ENCODE results near the gene SNPH.
A peak's percentile ranks its signal among the peaks of the same experiment; 100 is the strongest.

SNPH gene

DNA sequence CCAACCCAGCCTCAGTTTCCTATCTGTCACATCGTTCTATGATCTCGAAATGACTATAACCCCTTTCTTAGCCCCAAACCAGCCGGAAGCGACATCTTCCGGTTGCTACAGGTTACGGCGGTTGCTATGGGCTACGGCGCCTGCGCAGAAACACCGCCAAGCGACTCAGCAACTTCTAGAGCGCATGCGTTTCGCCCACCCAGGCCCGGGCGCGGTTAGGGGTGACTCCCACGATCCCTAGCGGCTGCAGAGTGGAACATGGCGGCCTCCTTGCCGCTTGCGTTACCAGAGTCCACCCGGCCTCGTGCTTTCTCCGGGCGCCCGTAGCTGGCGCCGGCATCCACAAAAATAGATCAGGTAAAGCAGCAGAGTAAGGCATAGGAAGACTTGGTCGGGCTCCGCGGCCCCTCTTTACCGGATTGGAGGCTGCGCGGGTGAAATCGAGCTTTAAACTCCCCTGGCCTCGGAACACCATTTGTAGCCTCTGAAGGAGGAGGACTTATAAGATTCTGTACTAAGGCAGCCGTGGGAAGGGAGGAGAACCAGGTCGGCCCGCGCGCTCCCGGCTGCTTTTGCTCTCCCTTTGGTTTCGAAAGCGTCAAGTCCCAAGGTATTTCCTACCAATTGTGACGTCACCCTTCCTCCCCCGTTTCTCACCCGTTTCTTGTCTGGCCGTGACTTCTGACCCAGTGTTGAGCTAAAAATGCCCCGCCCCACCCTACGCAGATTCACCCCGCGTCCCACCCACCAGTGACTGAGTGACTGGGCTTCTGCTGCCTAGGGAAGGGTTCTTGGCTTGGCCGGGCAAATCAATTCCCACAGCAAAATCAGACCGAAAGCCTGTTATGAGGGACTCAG is 59.3 kb downstream of the SNPH start:
- peak; percentile 99 for DNase-seq

DNA sequence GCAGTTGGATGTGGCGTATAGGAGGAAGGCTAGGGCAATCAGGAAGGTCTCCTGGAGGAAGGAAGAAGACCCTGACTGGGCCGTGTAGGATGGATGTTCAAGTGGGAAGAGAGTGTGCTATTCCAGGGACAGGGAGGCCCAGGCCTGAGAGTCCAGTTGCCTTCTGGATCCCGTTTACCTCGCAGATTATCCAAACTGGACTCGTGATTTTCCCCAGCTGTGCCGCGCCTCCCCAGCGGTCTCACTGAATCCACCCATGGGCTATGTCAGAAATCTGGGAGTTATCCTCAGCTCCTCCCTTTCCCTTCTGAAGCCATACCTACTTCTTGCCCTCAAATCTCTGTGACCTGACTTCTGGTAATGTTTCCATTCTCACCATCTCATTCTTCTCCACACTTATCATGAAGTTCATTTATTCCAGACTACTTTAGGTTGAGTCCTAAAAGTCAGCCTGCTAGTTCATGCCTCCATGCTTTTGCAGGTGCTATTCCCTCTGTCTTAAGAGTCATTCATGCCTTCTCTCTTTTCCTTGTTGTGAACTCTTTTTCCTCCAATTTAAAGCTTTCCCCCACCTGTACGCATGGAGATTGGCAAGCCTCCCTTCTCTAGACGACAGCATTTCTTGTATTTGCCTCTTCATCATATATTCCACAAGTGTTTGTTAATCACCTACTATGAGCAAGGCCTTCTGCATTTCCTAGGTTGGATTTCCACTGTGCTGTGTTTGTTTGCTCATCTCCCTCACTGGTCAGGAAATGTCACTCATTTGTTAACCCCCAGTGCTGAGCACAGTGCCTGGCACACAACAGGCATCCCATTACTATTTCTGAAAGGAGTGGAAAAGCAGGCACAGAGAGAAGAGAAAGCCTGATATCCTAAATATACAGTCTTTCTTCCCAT is 60.2 kb downstream of the SNPH start:
- DNase-seq, result peak; percentile 42

GRCh38 chr20:1327241-1327653 is 61.2 kb downstream of the SNPH start:
- peak; percentile 58 for DNase-seq

GRCh38 chr20:1327827-1328679 is 62.0 kb downstream of the SNPH start:
- peak; percentile 47 for DNase-seq

GRCh38 chr20:1328680-1329330 is 62.7 kb downstream of the SNPH start, which contains the start of gene SDCBP2:
Gene SDCBP2, minus strand, starts transcription at chr20:1329139. Its CDS starts 8,723 bp downstream, at chr20:1320416.
- DNase-seq, result peak; percentile 52

GRCh38 chr20:1330075-1330830 is 64.2 kb downstream of the SNPH start:
- DNase-seq, result peak; percentile 54

DNA sequence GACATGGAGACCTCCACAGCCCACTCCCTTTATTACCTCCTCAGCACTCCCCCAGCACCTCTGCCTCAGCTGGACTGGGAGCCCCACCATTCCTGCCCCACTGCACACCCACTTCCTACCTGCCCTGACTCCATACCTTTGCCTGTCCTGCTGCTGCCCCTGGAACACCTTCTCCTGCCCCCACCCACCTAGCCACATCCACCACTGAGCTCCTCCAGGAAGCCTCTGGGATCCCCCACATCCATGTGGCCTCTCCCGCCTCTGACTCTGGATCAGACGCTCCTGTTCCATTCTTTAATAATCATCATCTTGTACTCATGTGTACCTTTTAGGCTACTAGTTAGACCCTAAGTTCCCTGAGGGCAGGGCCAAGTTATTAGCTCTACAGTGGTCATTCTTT is 65.0 kb downstream of the SNPH start:
- peak; percentile 38 for DNase-seq

DNA sequence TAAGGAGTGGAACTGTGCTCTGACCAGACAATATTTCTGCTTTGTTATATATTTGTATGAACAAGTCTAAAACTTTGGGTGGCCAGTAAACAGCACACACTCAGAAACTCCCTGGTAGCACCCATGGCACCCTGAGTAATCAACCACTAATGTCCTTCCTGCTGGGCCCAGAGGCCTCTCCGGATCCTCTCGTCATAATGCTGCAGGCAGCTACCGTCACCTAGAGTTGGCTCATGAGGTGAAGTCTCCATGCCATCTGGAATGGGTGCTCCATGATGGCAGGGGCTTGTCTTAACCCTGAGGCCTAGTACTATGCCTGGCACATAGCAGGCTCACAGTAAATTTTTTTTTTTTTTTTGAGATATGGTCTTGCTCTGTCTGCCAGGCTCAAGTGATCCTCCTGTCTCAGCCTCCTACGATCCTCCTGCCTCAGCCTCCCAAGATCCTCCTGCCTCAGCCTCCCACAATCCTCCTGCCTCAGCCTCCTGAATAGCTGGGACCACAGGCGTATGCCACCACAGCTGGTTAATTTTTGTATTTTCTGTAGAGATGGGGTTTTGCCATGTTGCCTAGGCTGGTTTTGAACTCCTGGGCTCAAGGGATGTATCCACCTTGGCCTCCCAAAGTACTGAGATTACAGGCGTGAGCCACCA is 65.8 kb downstream of the SNPH start:
- DNase-seq, result peak; percentile 30

- peak; percentile 47 for DNase-seq
Measured at GRCh38 chr20:1332749-1333300, 66.7 kb downstream of the SNPH start.

DNA sequence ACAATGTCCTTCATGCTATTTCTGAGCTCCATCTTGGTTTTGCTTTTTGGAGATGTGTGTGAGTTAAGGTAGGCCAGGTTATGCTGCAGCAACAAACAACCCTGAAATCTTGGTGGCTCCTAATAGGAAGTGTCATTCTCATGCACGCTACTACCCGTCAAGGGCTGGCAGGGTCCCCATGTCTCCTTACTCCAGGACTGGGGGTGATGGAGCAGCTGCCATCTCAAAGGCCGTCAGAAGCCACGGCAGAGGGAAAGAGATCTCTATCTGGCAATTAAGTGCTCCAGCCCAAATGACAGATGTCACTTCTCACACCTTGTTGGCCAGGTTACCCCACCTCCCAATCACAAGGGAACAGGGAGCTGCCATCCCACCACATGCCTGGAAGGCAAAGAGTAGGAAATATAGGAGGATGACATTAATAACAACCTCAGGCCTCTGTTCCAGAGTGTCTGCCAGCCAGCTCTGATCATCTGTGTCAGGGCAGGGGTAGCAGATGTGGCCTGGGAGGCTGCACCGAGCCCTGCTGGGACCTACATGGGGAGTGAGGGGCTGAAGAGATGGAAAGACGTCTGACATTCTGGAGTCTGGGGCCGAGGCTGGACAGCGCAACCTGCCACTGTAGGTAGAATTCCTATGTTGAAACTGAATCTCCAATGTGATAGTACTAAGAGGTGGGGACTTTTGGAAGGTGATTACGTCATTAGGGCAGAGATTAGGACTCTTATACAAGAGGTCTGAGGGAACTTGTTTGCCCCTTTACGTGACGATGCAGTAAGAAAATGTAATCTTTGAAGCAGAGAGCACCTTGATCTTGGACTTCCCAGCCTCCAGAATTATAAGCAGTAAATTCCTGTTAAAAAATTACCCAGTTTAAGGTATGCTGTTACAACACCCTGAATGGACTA is 67.6 kb downstream of the SNPH start:
- DNase-seq, result peak; percentile 49

- peak; percentile 41 for DNase-seq
Measured at GRCh38 chr20:1334370-1334731, 68.3 kb downstream of the SNPH start.

- DNase-seq, result peak; percentile 49
Measured at GRCh38 chr20:1334761-1335160, 68.7 kb downstream of the SNPH start.

DNA sequence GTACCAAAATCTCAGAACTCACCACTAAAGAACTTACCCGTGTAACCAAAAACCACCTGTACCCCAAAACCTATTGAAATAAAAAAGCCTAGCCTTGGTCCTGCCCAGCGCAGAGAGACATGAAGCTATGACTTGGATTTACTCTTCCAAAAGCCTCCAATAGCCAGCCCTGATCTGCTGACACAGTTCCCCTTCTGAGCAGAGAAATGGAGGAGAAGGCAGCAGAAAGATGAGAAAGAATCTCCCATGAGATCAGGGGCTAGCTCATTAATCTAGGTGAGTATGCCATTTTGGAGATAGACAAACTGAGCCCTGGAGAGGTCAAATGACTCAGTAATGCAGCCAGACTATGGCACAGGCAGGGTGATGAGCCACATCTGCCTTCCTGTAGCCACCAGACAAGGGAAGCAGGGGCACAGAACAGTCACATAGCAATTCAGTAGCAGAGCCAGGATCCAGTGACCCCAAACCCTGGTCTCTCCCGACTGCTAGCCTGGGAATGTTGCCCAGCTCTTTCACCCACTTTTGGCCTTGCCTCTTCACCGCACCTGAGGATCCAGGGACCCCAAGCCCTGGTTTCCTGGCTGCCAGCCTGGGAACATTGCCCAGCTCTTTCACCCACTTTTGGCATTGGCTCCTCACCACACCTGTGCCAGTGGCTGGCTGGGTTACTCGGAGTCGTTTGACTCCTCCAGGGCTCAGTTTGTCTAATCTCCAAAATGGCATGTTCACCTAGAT is 70.0 kb downstream of the SNPH start:
- peak; percentile 56 for DNase-seq

DNA sequence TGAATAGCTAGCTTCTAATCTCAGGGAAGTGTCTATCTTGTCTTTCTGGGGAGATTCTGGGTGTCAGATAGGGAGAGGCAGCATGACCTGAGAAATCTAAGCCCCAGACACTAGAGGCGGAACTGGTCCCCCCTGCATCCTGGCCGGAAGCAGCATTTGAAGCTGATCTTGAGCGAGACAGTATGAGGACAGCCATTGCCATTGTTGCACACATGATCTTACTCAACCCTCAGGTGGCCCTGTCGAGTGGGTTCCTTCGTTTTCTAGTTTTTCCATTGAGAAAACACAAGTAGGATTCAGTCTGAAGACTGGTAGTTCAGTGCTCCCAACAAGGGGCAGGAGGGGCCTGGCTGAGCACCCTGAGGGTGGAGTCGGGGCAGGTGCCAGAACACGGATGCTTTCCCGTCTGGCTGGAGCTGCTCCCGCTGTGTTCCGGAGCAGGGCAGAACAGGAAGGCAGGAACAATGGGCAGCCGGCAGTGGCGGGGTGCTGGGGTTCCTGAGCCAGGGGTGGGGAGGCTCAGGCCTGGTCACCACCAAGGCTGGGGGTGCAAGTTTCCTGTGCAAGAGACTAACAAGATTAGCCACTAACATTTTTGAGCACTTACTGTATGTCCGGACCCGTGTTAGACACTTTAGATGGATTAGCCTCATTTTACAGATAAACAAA is 70.7 kb downstream of the SNPH start:
- peak; percentile 60 for DNase-seq

- no peak for DNase-seq
Measured at GRCh38 chr20:1337441-1337840, 71.3 kb downstream of the SNPH start.

DNA sequence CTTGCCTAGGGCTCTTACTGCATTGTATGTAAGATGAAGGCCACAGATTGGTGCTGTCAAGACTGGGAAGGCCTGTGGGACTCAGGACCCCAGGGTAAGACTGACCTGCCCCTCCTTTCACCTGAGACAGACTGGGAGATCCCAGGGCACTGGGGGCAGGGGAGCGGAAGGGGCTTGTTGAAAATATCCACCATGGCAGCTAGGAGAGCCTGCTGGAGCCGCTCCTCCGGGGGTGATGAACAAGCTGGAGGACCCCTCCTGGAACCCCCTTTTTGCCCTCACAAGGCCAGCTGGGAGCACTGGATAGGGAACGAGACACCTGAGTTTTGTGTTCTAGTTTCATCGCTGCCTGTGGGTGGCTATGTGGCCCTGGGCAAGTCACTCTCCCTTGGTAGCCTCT is 72.0 kb downstream of the SNPH start:
- DNase-seq, result no peak

GRCh38 chr20:1338801-1339200 is 72.7 kb downstream of the SNPH start:
- DNase-seq, result no peak

Measured in activated CD8-positive, alpha-beta memory T cell treated with anti-CD3 and anti-CD28 coated beads for 24 hours (primary cell).